ENCODE results near the gene NDUFB11.
"Not testable (repeated sequence)": the region's sequence is repeated elsewhere in the genome, so short reads cannot be mapped to it uniquely, and the experiment has no call there.

DNA sequence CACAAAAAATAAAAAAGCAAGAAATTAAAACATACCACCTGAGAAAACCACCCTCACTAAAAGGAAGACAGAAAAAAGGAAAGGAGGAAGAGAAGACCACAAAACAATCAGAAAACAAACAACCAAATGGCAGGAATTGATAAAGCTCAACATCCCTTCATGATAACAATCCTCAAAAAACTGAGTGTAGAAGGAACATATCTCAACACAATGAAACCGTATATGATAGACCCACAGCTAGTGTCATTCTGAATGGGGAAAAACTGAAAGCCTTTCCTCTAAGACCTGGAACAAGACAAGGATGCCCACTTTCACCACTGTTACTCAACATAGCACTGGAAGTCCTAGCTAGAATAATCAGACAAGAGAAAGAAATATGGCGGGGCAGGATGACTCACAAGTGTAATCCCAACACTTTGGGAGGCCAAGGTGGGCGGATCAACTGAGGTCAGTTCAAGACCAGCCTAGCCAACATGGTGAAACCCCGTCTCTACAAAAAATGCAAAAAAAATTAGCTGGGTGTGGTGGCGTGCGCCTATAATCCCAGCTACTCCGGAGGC is 27.9 kb downstream of the NDUFB11 start:
- TF ChIP-seq, protein P1, sequence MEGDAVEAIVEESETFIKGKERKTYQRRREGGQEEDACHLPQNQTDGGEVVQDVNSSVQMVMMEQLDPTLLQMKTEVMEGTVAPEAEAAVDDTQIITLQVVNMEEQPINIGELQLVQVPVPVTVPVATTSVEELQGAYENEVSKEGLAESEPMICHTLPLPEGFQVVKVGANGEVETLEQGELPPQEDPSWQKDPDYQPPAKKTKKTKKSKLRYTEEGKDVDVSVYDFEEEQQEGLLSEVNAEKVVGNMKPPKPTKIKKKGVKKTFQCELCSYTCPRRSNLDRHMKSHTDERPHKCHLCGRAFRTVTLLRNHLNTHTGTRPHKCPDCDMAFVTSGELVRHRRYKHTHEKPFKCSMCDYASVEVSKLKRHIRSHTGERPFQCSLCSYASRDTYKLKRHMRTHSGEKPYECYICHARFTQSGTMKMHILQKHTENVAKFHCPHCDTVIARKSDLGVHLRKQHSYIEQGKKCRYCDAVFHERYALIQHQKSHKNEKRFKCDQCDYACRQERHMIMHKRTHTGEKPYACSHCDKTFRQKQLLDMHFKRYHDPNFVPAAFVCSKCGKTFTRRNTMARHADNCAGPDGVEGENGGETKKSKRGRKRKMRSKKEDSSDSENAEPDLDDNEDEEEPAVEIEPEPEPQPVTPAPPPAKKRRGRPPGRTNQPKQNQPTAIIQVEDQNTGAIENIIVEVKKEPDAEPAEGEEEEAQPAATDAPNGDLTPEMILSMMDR (conservative IDR thresholded peaks at IDR 0.05 in 1 of 2, IDR thresholded peaks at IDR 0.05 in 1 of 2; ENCODE audit: extremely low read depth in 1 of 2, insufficient read depth in 1 of 2, low read depth in 1 of 2, low read length in 2 of 2) = not testable (repeated sequence)
- TF ChIP-seq EZH2 (IDR thresholded peaks at IDR 0.05; ENCODE audit: borderline replicate concordance, low read length) = not testable (repeated sequence)

All from mammary epithelial cell (primary cell).